LHCN-M2 (cell line): ENCODE results near the gene RPL7A. TPM values are rescaled to one million over a fixed set of nuclear protein-coding genes. Genes with fewer than 3 reads are reported as not detected.
"Not testable (repeated sequence)": the region's sequence is repeated elsewhere in the genome, so short reads cannot be mapped to it uniquely, and the experiment has no call there.

Source experiments
- DNase-seq: peaks from one replicate; pipeline ENCODE4 v3.0.0-alpha.2; 2012; ENCODE audit warnings: low read depth
- total RNA-seq: library from RNA; depleted of rRNA; stranded (reverse); fragments of >200 nt; gene quantifications from 2 replicates; pipeline ENCODE4 v1.2.3, GENCODE V29; 2014

The RPL7A gene
- total RNA-seq, 1 experiment from 2014 or later = 2,137 TPM

DNA sequence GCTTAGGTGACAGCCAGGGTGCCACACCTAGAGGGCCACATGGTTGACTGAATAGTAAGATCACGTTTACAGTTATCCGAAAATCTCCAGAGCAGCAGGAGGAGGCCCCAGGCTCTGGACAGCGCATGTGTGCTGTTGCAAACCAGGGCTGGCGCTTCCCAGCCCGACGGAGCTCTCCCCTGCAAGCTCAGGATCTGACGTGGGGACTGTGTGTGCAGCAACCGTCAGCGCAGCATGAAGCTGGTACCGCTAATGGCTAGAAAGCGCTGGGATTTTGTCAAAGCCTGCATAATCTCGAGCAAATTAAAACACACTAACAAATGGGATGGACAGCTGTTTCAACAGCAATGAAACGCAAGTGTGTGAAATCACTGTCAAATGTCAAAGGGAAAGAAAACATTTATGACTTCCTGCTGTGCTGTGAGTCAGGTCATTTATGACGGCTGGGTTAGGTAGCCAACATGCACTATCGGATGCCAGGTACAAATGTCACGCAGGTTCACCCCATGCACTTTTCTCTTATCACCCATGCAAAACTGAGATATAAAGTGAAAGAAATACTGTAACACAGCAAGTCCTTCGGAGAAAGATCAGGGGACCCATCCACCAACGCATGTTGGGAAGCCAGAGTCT, 20.3 kb downstream of the RPL7A start:
- DNase-seq = peak; percentile 89

DNA sequence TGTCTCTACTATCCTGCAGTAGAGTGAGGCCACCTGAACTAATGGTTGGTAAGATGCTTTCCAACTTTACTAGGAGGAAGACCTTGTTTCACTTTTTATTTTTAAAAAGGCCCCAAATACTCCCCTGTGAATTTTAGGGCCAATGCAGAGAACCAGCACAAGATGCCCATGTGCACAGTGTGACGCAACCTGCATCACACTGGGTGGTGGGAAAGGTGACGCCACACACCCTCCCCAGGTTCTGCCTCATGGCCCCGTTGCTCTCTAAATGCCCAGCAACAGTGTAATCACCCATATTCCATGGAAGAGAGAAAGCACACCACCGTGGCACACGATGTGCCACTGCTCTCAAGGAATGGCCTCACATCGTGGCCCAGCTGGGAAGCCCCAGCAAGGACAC, 21.4 kb downstream of the RPL7A start:
- DNase-seq = no peak

DNA sequence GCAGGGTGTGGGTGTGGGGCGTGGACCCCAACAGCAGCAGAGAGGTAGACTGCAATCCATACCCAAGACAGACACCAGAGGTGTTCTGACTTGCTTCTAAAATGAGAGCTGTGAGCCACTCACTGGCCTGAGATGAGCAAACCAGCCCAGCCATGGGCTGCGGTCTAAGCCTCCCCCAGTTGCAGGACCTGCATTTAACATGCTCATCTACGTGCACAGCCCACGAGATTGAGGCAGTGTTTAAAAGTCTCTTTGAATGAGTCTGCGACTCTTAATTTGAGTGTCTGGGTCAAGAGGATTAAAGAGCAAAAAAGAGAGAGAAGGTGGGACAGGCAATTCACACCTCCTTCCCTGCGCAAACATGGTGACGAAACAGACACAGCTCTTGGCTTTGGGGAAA, 21.9 kb downstream of the RPL7A start:
- no peak for DNase-seq

DNA sequence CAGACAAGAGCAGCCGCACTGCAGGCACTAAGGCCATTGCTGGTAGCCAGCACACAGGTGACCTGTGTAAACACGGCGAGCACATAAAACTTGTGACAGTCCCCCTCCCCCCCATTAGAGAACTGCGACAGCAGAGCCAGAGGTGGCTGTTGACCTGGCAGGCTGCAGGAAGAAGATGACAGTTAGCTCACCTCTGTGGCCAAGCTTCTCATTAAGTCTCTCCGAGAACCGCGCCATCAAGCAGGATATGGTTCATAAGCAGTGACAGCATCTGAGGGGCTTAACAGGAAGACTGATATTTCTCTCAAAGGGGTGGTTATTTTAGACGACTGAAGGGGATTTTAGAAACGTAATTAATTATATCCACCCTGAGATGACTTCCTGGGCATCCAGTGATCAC, 22.7 kb downstream of the RPL7A start:
- DNase-seq = no peak

DNA sequence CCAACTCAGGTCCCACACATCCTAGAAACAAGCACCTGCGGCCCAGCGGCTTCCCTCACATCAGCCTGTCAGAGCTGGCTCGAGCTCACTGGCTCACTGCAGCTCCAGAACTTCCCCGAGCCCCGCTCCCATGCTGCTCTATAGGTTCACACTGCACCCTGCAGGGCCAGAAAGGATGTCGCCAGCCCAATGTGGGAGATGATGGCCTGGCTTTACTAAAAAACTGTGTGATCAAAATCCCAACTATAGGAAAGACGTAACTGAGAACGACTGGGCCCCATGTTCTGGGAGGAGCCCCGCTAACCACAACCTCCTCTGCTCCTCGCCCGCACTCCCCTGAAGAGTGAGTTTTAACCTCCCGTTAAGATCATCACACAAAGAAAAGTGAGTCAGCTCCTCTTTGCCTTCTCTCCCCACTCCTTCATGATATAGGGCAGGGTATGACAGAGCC, 23.3 kb downstream of the RPL7A start:
- DNase-seq = no peak

DNA sequence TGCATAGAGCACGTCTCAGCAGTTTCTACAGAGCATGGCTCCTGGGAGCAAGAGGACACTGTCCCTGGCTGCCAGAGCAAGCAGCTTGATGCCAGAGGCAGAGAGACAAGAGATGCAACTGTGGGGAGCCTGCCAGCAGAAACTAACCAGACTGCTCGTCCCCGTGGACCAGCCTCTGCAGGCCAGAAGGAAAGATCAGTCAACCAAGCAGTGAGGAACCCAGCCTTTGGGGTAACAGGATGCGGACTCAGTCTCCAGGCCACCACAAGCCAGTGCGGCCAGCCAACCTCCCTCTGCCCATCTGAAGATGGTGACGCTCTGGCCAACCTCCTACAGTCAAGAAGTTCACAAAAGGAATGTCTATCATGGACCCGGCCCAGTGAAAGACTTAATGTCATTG, 24.1 kb downstream of the RPL7A start:
- no peak for DNase-seq

DNA sequence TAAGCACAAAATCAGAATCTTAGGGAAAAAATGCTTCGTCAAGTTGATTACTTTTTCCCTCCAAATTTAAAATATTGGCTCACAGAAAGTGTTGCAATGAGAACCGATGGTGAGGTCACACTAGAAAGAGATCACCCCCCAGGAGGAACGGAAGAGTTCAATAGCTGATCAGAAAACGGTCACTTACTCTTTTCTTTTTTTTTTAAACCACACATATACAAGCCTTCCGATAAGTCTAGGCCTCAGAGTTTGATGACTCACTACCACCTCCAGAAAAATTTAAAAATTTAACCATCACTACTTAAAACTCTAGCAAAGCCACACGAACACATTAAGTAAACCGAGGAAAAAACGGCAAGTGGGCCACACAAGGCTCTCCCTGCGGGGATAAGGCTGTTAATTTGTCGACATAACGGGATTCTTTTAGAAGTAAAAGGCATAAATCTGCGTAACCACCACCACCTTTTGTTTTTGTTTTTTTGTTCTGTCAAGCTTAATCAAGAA, 26.6 kb downstream of the RPL7A start:
- peak; percentile 65 for DNase-seq

DNA sequence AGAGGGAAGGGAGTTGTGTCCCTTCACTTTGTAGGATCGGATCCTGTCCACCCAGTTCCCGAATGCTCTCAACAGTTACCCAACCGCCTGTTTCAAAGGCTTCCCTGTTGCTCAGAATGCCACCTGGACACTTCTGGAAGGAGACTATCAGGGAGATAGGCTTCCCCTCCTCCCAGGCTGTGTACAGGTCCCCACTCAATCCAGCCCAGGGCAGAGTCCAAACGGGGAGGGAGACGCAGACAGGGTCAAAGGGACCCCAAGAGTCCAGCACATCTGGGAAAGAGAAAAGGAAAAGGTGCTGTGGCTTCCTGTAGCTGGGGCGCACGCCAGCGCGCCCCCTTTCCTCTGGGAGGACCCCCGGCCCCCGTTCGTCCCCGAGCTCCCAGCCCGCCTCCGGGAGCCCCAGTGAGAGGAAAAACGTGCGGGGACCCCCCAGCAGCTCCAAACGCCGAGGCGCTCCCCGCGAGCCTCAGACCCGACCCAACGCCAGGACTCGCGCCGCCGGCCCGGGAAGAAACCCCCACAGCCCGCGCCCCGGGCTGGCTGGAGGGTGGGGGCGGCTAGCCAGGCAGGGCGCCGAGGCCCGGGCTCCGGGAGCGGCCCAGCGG, 27.2 kb downstream of the RPL7A start:
- peak; percentile 39 for DNase-seq

DNA sequence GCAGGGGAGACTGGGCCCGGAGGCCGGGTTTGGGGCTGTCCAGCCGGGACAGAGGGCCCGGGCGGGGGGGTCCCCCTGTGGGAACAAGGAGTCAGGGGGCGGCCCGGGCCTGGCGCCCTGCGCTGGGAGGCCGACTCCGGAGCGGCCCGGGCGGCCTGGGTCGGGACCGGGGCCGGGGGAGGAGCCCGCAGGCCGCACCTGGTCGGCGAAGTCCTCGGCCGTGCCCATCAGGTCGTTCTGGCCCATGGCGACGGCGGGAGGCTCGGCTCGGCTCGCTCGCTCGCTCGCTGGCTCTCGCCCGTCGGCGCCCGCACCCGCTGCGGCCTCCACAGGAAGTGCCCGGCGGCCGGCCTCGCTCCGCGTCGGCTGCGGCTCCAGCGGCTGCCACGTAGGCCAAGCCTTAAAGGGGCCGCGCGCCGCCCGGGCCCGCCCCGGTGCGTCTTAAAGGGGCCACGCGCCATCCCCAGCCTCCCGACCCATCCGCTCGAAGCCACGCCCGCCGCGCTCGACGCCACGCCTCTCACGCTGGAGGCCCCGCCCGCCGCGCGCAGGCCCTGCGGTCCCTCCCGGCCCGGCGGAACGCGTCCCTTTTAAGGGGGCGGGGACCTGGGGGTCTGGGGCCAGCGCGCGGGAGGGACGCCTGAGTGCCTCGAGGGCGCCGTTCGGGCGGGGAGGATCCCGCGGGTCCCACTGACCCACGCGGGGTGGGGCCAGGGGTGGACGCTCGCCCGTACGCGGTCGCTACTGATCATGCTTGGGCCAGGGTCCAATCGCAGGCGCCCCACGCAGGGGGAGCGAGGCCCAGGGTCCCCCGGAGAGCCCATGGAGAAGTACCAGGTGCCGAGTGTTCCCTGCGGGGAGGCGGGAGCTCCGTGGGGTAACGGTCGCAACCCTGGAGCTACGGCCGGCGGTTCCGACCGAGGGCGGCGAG, 28.0 kb downstream of the RPL7A start, which contains the start of the genes STKLD1 and SURF4:
STKLD1 (plus strand) TSS at position 643 of the 931 bp plus-strand sequence; CDS start at position 751, 108 bp downstream.
SURF4 (minus strand) TSS at position 337 of the 931 bp plus-strand sequence; CDS start at position 246, 91 bp downstream.
- peak; percentile 94 for DNase-seq

DNA sequence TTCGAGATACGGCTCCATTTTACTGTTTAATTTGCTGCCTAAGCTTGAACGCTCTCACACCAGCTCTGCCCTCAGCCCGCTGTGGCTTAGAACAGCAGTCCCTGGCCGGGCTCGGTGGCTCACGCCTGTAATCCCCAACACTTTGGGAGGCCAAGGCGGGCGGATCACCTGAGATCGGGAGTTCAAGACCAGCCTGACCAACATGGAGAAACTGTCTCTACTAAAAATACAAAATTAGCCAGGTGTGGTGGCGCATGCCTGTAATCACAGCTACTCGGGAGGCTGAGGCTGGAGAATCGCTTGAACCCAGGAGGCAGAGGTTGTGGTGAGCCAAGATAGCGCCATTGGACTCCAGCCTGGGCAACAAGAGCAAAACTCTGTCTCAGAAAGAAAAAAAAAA, 29.3 kb downstream of the RPL7A start:
- not testable (repeated sequence) for DNase-seq

DNA sequence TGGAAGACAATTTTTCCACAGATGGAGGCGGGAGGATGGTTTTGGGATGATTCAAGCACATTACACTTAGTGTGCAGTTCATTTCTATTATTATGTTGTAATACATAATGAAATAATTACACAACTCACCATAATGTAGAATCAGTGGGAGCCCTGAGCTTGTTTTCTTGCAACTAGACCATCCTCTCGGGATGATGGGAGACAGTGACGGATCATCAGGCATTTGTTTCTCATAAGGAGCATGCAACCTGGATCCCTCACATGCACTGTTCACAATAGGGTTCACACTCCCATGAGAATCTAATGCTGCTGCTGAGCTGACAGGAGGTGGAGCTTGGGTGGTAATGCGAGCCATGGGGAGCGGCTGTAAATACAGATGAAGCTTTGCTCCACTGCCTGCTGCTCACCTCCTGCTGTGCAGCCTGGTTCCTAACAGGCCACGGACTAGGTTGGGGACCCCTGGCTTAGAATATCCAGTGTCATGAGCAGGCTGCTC, 29.8 kb downstream of the RPL7A start:
- DNase-seq = peak; percentile 55

DNA sequence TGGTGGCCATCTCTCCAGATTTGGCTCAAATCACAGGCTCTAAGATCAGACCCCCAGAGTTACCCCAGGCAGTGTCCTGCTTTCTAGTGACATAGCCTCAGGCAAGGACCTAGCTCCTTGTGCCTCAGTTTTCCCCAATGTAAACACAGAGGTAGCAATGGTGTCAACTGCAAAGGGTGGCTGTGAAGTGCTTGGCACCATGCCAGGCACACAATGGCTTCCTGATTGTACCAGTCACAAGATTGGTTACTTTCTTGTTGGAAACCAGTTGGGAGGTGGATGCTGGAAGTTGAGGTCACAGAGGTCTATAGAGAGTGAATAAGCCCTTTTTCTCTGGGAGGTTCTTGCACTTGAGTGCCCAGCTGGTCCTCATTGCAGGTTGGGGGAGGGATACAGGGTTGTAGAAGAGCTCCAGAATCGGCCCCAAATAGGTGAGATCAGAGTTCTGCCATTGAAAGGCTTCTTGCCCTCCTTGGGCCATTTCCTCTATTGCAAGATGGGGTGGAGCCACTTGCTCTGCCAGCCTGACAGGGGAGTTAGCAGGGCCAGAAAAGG, 30.5 kb downstream of the RPL7A start:
- no peak for DNase-seq

DNA sequence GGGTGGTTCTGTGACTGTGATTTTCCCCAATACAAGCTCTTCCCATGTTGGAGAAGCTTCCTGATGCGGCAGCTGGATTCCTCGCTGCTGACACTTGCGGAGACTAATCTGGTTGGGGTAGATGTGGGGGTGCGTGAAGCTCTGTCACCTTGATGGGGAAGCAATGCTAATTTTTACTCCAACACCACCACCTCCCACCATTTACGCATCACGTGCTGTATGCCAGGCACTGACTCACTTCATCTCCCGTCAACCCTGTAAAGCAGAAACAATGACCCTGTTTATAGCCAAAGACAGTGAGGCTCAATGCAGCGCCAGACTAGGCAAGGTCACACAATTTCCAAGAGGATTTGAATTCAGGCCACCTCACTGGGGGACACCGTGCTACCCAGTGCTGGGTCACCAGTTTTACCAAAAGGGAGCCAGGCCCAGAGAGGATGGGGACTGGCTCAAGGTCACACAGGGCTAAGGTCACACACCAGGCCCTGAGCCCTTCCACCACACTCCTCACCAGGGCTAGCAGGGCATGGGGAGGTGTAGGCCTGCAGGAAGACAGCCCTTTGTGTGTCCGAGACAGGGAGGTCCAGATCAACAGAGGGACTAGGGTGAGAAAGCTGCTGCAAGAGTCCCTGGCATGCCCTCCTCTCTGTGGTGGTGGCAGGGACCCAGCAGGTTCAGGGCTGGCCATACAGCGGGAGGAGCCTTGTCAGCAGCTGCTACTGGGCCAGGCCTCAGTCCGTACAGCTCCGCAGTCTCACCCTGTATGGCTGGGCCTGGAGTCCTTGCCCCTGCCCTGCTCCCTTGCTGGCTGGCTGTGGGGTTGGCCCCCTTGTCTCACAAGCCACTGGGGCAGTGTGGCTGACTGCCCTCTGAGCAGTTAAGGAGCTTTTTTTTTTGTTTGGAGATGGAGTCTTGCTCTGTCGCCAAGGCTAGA, 31.4 kb downstream of the RPL7A start:
- DNase-seq = no peak

DNA sequence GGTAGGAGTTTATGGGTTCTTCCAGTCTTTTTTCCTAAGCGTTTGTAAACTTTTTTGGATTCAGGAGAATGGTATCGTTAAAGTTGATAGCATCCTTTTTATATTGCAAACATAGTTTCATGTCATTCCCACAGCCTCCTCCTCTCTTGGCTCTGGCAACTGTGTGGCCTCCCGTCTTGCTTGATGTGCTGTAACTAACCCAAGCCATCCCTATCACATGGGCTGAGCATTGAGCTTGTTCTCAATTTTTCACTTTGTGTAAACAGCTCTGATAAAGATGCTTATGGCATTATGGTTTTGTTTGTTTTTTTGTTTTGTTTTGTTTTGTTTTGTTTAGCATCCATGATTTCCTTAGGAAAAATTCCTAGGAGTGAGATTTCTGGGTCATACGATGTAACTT, 32.7 kb downstream of the RPL7A start:
- no peak for DNase-seq

DNA sequence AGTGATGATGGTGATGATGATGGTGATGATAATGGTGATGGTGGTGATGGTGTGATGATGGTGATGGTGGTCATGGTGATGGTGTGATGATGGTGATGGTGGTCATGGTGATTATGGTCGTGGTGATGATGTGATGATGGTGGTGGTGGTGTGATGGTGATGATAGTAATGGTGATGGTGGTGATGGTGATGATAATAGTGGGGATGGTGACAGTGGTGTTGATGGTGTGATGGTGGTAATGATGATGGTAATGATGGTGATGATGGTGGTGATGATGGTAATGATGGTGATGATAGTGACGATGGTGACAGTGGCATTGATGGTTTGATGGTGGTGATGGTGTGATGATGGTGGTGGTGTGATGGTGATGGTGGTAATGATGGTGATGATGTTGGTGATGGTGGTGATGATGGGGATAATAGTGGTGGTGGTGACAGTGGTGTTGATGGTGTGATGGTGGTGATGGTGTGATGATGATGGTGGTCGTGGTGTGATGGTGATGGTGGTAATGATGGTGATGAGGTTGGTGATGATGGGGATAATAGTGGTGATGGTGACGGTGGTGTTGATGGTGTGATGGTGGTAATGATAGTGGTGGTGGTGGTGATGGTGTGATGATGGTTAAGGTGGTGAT, 34.6 kb downstream of the RPL7A start:
- no peak for DNase-seq

DNA sequence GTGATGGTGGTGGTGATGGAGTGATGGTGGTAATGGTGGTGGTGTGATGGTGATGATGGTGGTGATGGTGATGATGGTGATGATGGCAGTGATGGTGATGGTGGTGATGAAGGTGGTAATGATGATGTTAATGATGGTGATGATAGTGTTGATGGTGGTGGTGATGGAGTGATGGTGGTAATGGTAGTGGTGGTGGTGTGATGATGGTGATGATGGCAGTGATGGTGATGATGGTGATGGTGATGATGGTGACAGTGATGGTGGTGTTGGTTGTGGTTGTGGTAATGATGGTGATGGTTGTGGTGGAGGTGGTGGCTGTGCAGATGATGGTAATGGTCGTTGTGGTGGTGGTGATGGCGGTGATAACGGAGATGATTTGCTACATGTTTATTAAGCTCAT, 35.4 kb downstream of the RPL7A start:
- no peak for DNase-seq

DNA sequence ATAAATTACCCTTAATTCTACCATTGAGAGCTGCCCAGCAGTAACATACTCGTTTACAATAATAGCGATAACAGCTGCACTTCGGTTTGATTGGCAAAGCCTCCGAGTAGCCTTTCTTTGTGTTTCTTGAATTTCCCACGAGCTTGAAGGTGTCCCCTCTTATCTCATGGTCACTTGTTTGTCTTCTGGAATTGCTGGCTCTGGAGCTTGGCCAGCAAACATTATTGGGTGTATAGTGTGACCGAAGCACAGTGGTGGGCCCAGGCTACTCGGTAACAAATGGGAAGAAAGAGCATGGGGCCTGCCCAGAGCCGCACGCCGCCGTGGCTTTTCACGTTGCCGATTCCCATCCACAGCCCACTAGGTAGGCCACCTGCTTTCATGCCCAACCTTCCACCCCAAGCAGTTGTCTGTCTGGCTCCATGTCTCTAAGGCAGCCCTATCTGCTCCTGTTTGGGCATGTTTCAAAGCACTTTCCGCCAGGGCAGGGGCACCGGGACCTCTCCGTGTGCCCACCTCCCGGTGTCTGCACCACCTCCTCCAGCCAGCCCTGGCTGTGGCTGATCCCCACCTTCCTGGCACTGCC, 36.8 kb downstream of the RPL7A start:
- DNase-seq = no peak

DNA sequence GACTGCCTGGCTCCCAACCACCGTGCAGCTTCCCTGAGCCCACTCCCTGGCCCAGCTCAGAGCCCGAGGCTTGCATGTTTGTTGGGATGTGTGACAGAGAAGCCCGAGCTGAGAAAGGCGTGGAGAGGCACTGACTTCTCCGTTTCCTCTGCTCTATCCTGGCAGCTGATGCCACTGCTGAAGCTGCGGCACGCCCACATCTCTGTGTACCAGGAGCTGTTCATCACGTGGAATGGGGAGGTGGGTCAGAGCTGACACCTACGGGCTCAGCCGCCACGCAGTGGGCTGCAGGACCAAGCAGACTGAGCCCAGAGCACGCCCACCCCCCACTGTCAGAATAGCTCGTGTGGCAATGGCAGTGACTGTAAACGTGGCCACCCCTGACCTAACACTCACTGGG, 37.4 kb downstream of the RPL7A start:
- no peak for DNase-seq

DNA sequence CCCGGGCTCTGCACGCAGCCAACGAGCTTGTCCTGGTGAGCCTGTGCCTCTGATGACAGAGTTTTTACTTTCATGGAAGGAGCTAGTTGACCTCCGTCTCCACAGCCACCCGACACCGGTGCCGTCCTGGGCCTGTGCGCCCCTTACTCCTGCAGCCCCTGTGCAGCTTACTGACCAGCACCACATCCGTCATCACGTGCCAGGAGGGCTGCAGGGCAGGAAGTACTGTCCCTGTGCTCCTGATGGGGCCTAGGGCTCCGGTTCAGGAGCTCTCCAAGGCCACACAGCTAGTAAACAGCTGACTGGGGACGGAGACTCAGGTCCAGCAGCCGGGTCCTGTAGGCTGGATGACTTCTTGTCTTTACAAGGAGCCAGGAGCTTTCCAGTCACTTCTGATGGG, 38.3 kb downstream of the RPL7A start:
- no peak for DNase-seq

DNA sequence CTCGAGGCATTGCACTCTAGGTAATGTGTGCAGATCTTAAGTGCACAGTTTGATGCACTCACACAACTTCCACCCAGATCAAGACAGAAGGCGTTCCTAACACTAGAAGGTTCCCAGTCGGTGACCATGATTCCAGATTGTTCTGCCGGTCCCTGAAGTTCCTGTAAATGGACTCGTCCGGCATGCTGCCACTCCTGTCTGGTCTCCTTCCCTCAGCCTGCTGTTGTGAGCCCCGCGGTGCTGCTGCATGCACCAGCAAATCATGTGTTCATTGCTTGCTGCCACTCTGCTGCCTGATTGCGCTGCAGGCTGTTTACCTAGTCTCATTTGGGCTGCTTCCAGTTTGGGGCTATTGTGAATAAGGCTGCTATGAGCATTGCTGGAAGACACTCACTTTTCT, 39.7 kb downstream of the RPL7A start:
- no peak for DNase-seq
